Colonic mucosa (tissue), 4 donors: ENCODE results near the gene BMP8A. TPM values are rescaled to one million over a fixed set of nuclear protein-coding genes. Genes with fewer than 3 reads are reported as not detected.
A peak's percentile ranks its signal among the peaks of the same experiment; 100 is the strongest.
"Not testable (repeated sequence)": the region's sequence is repeated elsewhere in the genome, so short reads cannot be mapped to it uniquely, and the experiment has no call there.

Experiments used
- DNase-seq: peaks from one replicate; pipeline ENCODE4 v3.0.0-alpha.2; 2020
- H3K27ac ChIP-seq: fragments of 200-600 bp; one replicate; pipeline ENCODE4 v1.8.0; 2021
- H3K27me3 ChIP-seq: fragments of 200-600 bp; one replicate; pipeline ENCODE4 v1.8.0; 2021
- H3K36me3 ChIP-seq: fragments of 200-600 bp; one replicate; pipeline ENCODE4 v1.8.0; 2021
- H3K4me1 ChIP-seq: fragments of 200-600 bp; one replicate; pipeline ENCODE4 v1.8.0; 2021; ENCODE audit warnings: mild to moderate bottlenecking
- H3K4me3 ChIP-seq: fragments of 200-600 bp; one replicate; pipeline ENCODE4 v1.8.0; 2021
- H3K9ac ChIP-seq, 2 donors: one replicate each; pipeline ENCODE4 v1.7.0; 2013; ENCODE audit warnings: control low read depth in 2 of 2, low read depth in 2 of 2, low read length in 2 of 2
- H3K9me3 ChIP-seq: fragments of 200-600 bp; one replicate; pipeline ENCODE4 v1.8.0; 2021
- CTCF ChIP-seq: fragments of 200-600 bp; IDR thresholded peaks from one replicate; pipeline ENCODE4 v1.8.0; 2022; ENCODE audit warnings: antibody characterized with exemption, mild to moderate bottlenecking
- intact Hi-C: fragments of 100-400 bp; cut with DNase I; formaldehyde crosslinking; loops from one replicate; pipeline ENCODE4 v1.14.1; 2022
- total RNA-seq, 2 donors: library from RNA; stranded (reverse); fragmentation: NEBNext Ultra II Directional in 1 of 2; extraction: Animal tissue kit (Norgen Biotek cat#: 25700) in 1 of 2; gene quantifications; one replicate each; pipeline ENCODE4 v1.2.1, GENCODE V29; 2021
- donor health status: healthy.
- donor health status: DM: no; HTN: no; CAD: no.
- donor health status: DM: no; HTN: no; CAD: no.

BMP8A gene
- total RNA-seq, 2 donors from 2014 or later = 1.1 to 1.4 TPM

DNA sequence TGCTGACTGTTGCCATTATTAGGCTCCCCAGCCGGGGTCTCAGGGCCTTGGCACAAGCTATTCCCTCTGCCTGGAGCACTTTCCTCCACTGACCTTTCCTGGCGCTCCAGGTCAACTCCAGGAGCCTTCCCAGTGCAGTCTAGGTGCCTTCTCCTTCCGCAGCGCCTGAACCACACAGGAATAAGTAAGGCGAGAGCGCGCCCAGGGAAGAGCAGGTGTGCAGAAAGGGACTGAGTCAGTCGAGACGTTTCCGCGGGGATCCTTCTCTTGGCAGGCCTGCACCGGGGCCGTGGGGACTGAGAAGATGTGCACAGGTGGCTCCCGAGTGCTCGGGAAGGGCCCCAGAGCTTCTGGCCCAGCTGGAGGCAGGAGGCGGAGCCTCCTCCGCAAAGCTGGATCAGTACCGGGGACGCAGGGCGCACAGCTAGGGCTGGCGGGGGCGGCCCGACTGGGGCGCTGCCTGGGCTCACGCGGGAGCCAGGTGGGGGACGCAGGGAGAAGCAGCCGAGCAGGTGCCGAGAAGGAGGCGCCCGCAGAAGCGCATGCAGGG is 765 bp upstream of the BMP8A start:
- DNase-seq = peak; percentile 32
- Histone ChIP-seq H3K4me3 (peak overlapping the region; percentile 48), H3K27me3 (no peaks in the 10 kb centered on the region), H3K9me3 (no peaks in the 10 kb centered on the region), H3K4me1 (no peaks in the 10 kb centered on the region), H3K9ac (peak overlapping the region; percentile 19 to 48), H3K27ac (no peak overlapping the region), H3K36me3 (peaks cover 12% of the 10 kb centered on the region)
- intact Hi-C loops = no loop called here
- TF ChIP-seq CTCF = no peak

- H3K36me3 ChIP-seq, H3K9ac ChIP-seq, H3K9me3 ChIP-seq, H3K4me1 ChIP-seq, H3K27me3 ChIP-seq, intact Hi-C loops, H3K27ac ChIP-seq, H3K4me3 ChIP-seq: not testable (repeated sequence)
- peak; percentile 36 for DNase-seq
Observed at GRCh38 chr1:39492118-39493042, 944 bp downstream of the BMP8A start.

DNA sequence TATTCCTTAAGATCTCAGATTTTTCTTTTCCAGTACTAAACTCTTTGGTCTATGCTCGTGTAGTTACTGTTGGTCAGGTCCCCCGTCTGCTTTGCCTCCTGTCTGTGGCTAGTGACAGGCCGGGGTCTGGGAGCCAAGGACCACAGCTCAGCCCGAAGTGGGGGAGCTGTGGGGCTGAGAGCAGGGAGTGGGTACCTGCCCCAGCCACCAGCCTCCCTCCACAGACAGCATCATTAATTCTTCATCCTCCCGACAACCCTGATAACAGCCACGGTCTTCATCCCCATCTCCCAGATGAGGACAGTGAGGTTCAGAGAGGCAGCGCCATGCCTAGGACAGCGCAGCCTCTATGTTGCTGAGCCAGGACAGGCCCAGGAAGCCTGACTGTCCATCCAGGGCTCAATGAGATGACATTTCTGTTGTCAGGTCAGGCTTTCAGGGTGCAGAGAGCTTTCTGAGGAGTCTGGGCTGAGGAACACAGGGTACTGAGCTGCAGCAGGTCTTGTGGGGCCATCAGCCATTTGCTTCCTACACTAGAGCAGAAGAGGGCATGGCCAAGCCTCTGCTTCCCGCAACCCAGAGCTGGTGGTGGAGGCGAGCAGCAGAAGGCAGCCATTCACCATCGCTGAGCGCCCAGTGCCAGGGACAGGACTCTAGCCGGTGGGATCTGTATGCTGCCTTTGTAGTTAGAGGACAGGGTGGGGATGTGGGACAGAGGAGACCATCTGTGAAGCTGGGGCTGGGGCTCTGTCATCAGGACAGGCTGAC is 1.8 kb downstream of the BMP8A start:
- intact Hi-C loops, H3K27ac ChIP-seq, H3K9ac ChIP-seq, H3K4me1 ChIP-seq, DNase-seq, H3K9me3 ChIP-seq, H3K4me3 ChIP-seq, H3K27me3 ChIP-seq, H3K36me3 ChIP-seq: not testable (repeated sequence)

- Histone ChIP-seq H3K27ac (no peak overlapping the region), H3K36me3 (no peaks in the 10 kb centered on the region), H3K9me3 (no peaks in the 10 kb centered on the region), H3K27me3 (no peaks in the 10 kb centered on the region), H3K4me3 (no peak overlapping the region), H3K4me1 (no peaks in the 10 kb centered on the region), H3K9ac (no peak overlapping the region)
- TF ChIP-seq CTCF = no peak
- DNase-seq = no peak
- intact Hi-C loops = no loop called here
Observed at GRCh38 chr1:39494671-39495410, 3.4 kb downstream of the BMP8A start.

DNA sequence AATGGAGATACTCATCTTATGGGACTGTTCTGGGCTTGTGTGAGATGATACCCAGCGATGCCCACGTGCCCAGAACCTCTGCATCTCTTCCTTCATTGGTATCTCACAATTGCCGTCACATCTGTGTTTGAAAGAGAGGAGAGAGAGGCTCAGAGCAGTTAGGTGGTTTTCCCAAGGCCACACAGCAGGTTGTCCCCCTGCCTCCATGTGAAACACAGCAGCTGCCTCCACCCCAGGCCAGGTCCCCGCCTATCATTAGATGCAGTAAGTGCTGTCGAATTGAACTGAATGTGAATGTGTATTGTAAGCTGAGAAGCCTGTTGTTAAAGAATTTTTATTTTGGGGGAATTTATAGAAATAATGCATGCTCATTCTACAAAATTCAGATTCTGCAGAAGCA is 5.1 kb downstream of the BMP8A start:
- H3K27me3 ChIP-seq, DNase-seq, H3K9me3 ChIP-seq, H3K4me1 ChIP-seq, H3K4me3 ChIP-seq, H3K27ac ChIP-seq, H3K36me3 ChIP-seq, H3K9ac ChIP-seq, intact Hi-C loops: not testable (repeated sequence)

DNA sequence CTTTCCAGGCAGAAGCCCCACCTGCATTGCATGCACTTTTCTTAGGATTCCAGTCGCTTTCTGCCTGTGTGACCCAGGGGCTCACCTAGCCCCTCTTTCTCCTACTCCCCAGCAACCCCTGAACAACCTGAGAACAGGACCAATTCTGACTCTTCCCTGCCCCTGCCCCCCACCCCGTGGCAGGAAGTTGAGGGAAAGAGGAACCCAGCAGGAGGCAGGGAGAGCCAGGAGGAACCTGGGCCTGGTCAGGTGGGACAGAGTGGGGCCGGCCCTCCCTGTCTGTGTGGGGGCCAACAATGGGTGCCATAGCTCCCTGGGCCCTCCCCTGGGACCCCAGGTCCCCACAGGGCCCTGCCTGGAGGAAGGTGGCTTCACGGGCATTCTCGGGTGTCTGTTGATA is 6.1 kb downstream of the BMP8A start:
- Histone ChIP-seq H3K27me3 (no peaks in the 10 kb centered on the region), H3K4me1 (no peaks in the 10 kb centered on the region), H3K27ac (no peak overlapping the region), H3K36me3 (no peaks in the 10 kb centered on the region), H3K9me3 (no peaks in the 10 kb centered on the region), H3K9ac (no peak overlapping the region), H3K4me3 (no peak overlapping the region)
- TF ChIP-seq CTCF = no peak
- intact Hi-C loops = no loop called here
- DNase-seq = no peak

DNA sequence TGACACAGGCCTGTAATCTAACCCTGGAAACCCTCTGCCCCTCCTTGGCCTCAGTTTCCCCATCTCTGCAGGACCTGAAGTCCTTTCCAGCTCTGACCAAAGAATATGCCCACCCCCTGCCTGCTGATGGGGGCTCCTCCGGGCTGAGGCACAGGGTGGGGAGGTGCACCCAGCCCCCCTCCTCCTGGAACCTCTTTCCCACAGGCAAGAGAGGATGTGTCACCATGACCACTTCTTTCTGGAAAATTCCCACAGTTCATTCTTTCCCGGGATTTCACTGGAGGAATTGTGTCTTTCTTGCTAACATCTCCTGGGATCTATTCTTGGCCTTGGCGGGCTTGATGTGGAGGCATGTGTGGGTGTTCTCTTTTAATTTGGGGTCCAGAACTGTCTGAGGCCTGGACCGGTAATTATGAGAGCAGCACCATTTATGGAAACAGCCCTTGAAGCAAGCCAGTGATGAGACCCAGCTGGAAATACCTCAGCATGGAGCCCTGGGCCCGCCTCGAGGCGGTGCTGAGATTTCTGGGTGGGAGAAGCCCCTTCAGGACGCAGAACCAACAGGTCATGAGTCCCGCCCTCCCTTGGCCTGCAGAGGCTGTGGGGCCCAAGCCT is 6.8 kb downstream of the BMP8A start:
- H3K9me3 ChIP-seq, H3K27me3 ChIP-seq, H3K27ac ChIP-seq, H3K4me3 ChIP-seq, DNase-seq, H3K36me3 ChIP-seq, H3K9ac ChIP-seq, H3K4me1 ChIP-seq, intact Hi-C loops: not testable (repeated sequence)

- intact Hi-C loops, H3K4me1 ChIP-seq, H3K27ac ChIP-seq, H3K27me3 ChIP-seq, H3K36me3 ChIP-seq, H3K4me3 ChIP-seq, H3K9me3 ChIP-seq, H3K9ac ChIP-seq, DNase-seq: not testable (repeated sequence)
Observed at GRCh38 chr1:39498821-39499220, 7.4 kb downstream of the BMP8A start.
